ENCODE measurements around the gene DYRK3.

Gene DYRK3

DNA sequence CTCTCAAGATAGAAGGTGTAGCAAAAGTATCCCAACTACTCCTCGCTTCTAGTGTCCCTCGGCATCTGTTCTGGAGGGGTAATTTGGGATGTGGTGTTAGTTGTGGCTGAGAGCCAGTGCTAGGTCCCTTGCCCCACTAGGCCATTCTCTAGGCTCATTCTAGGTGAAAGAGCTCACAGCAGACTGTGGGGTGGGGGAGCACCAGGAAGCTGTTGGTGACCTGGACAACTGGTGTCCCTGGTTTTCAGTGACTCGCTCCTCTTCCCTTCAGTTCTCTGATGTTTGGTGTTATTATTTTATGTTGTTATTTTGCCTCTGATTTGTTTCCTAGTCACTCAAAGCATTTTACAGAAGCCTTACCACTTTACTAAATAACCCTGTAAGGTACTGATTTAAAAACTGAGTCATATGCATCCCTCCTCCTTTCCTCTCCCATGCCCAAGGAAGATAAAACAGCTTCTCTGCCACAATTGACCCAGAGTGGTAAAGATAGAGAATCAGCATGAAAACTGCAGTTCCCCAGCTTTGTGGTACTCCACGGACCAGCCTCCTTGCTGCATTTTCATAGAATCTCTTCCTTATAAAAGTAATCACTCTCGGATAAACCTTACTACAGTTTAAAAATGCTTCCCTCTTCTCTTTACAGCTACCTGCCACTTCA, 14.1 kb downstream of the DYRK3 start:
- Histone ChIP-seq H3K4me1 (ENCODE audit: insufficient read depth, low read length) (no peaks in the 10 kb centered on the region), H3K4me3 (ENCODE audit: low read depth in 1 of 2, low read length in 2 of 2) (no peak overlapping the region), H3K79me2 (ENCODE audit: insufficient read depth, low read length) (no peaks in the 10 kb centered on the region), H3K9ac (ENCODE audit: low read depth, low read length) (no peak overlapping the region), H3K36me3 (ENCODE audit: insufficient read depth, low read length) (peaks cover 14% of the 10 kb centered on the region), H2AFZ (ENCODE audit: low read depth, low read length) (no peak overlapping the region), H3K27ac (ENCODE audit: low read length) (no peak overlapping the region), H3K4me2 (ENCODE audit: insufficient read depth, low read length) (no peak overlapping the region), H3K27me3 (ENCODE audit: insufficient read depth, low read length, poor library complexity) (no peaks in the 10 kb centered on the region), H3K9me3 (ENCODE audit: insufficient read depth, low read length, severe bottlenecking) (no peaks in the 10 kb centered on the region), H4K20me1 (ENCODE audit: insufficient read depth, low read length) (no peaks in the 10 kb centered on the region)
- DNase-seq = no peak
- ATAC-seq (ENCODE audit: insufficient read depth, low read depth) = no peak
- TF ChIP-seq, protein P1, sequence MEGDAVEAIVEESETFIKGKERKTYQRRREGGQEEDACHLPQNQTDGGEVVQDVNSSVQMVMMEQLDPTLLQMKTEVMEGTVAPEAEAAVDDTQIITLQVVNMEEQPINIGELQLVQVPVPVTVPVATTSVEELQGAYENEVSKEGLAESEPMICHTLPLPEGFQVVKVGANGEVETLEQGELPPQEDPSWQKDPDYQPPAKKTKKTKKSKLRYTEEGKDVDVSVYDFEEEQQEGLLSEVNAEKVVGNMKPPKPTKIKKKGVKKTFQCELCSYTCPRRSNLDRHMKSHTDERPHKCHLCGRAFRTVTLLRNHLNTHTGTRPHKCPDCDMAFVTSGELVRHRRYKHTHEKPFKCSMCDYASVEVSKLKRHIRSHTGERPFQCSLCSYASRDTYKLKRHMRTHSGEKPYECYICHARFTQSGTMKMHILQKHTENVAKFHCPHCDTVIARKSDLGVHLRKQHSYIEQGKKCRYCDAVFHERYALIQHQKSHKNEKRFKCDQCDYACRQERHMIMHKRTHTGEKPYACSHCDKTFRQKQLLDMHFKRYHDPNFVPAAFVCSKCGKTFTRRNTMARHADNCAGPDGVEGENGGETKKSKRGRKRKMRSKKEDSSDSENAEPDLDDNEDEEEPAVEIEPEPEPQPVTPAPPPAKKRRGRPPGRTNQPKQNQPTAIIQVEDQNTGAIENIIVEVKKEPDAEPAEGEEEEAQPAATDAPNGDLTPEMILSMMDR (IDR thresholded peaks at IDR 0.05; ENCODE audit: borderline replicate concordance, extremely low read depth, low read length, poor library complexity, severe bottlenecking) = no peak
- TF ChIP-seq EZH2 (IDR thresholded peaks at IDR 0.05; ENCODE audit: borderline replicate concordance, low read depth, low read length, severe bottlenecking) = no peak

DNA sequence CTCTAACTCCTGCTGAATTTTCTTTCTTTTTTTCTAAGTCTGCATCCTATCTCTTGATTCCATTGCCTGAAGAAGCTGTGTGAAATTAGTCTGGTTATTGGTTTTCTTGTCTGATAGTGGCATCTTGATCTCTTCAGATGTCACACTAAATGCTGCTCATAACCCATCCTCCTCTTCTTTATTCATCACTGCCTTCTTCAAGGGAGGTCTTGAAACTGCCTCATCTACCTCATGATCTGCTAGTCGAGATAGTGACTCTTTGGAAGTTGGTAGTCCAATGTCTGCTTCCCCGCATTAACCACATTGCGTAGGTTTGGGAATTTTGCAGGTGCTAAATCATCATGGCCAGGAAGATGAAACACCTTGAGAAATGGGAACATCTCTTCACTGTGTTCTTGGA, 15.7 kb downstream of the DYRK3 start:
- Histone ChIP-seq H3K4me1 (ENCODE audit: insufficient read depth, low read length) (no peaks in the 10 kb centered on the region), H3K4me2 (ENCODE audit: insufficient read depth, low read length) (no peak overlapping the region), H4K20me1 (ENCODE audit: insufficient read depth, low read length) (no peaks in the 10 kb centered on the region), H3K9ac (ENCODE audit: low read depth, low read length) (no peak overlapping the region), H3K4me3 (ENCODE audit: low read depth in 1 of 2, low read length in 2 of 2) (no peak overlapping the region), H3K27ac (ENCODE audit: low read length) (no peak overlapping the region), H3K36me3 (ENCODE audit: insufficient read depth, low read length) (peaks cover 14% of the 10 kb centered on the region), H2AFZ (ENCODE audit: low read depth, low read length) (no peak overlapping the region), H3K79me2 (ENCODE audit: insufficient read depth, low read length) (no peaks in the 10 kb centered on the region), H3K9me3 (ENCODE audit: insufficient read depth, low read length, severe bottlenecking) (no peaks in the 10 kb centered on the region), H3K27me3 (ENCODE audit: insufficient read depth, low read length, poor library complexity) (no peaks in the 10 kb centered on the region)
- DNase-seq (no peak), ATAC-seq (ENCODE audit: insufficient read depth, low read depth) (no peak)
- TF ChIP-seq, protein P1 (IDR thresholded peaks at IDR 0.05; ENCODE audit: borderline replicate concordance, extremely low read depth, low read length, poor library complexity, severe bottlenecking) = no peak
- TF ChIP-seq EZH2 (IDR thresholded peaks at IDR 0.05; ENCODE audit: borderline replicate concordance, low read depth, low read length, severe bottlenecking) = no peak

DNA sequence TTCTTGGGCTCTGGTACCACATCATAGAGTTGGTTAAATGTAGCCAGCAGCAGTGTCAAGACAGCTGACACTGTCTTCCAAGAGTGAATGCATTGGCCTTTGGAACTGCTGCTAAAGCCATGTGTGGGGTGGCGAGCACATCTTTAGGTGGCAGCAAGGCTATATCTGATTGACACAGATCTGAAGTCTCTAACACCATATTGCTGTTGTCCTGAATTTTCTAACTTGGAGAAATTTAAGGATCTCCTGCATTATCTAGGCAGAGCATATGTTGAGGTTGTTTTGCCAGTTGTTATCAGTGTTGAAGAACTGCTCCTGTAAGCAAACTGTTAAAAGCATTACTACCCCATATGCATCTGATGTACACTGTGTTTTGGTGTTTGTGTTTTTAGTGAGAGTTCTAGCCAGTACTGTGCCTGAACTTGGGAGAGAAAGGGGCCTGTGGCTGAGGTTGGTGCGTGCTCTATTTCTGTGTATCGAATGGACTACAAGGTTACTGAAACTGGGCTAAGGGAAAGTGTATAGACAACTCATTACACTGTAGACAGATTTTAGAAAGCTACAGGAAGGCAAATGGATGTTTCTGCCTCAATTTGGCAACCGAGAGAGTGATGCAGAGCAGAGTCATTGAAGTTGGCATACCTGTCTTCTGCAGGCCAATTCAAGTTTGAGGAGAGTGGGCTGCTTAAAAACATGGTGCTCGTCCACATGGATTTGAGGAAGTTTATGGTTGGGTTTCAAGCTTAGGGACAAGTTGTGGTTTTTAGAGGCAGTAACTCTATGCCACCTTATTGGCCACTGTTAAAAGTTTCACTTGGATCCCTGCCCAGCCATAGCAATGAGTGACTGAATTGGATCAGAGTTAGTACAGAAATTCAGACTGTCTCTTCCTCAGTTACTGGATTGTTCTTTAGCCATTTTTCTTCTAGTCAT, 16.9 kb downstream of the DYRK3 start:
- Histone ChIP-seq H4K20me1 (ENCODE audit: insufficient read depth, low read length) (no peaks in the 10 kb centered on the region), H3K4me3 (ENCODE audit: low read depth in 1 of 2, low read length in 2 of 2) (no peak overlapping the region), H3K27me3 (ENCODE audit: insufficient read depth, low read length, poor library complexity) (no peaks in the 10 kb centered on the region), H3K4me2 (ENCODE audit: insufficient read depth, low read length) (no peak overlapping the region), H2AFZ (ENCODE audit: low read depth, low read length) (no peak overlapping the region), H3K36me3 (ENCODE audit: insufficient read depth, low read length) (peaks cover 14% of the 10 kb centered on the region), H3K9ac (ENCODE audit: low read depth, low read length) (no peak overlapping the region), H3K27ac (ENCODE audit: low read length) (no peak overlapping the region), H3K79me2 (ENCODE audit: insufficient read depth, low read length) (no peaks in the 10 kb centered on the region), H3K9me3 (ENCODE audit: insufficient read depth, low read length, severe bottlenecking) (no peaks in the 10 kb centered on the region), H3K4me1 (ENCODE audit: insufficient read depth, low read length) (no peaks in the 10 kb centered on the region)
- TF ChIP-seq, protein P1 (IDR thresholded peaks at IDR 0.05; ENCODE audit: borderline replicate concordance, extremely low read depth, low read length, poor library complexity, severe bottlenecking) = no peak
- no peak for TF ChIP-seq EZH2 (IDR thresholded peaks at IDR 0.05; ENCODE audit: borderline replicate concordance, low read depth, low read length, severe bottlenecking)
- ATAC-seq (ENCODE audit: insufficient read depth, low read depth) (no peak), DNase-seq (no peak)

All from DND-41 (cell line).